ENCODE measurements around the gene SCARF2.
"Not testable (repeated sequence)": the region's sequence is repeated elsewhere in the genome, so short reads cannot be mapped to it uniquely, and the experiment has no call there.

Gene SCARF2

DNA sequence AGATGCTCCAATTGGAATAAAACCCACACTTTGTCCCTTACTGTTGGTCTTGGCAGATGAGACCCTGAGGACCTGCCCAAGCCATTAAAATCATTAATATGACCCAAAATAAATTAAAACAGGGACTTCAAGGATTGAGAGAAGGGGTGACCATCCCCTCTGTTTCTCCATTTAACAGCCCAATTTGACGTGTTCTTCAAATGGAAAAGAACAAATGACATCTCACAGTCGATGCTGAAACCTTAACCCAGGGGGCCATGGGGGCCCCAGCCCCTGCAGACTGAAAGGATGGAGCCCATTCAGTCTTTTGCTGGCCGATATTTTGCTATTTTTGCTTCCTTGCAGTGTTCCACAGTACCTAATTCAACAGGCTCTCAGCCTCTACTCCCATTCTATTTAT, 23.2 kb downstream of the SCARF2 start:
- TF ChIP-seq CTCF (IDR thresholded peaks at IDR 0.05), result no peak
- Histone ChIP-seq H3K9me3 (no peaks in the 10 kb centered on the region), H3K4me1 (ENCODE audit: control insufficient read depth in 1 of 2, insufficient read depth in 1 of 2, low read depth in 1 of 2, low read length in 1 of 2) (peaks cover 6 to 7% of the 10 kb centered on the region in 2 experiments), H3K36me3 (no peaks in the 10 kb centered on the region), H3K27me3 (peaks cover 4% of the 10 kb centered on the region), H3K27ac (no peak overlapping the region), H3K4me3 (ENCODE audit: low read depth in 1 of 2, low read length in 1 of 2) (no peak overlapping the region)

DNA sequence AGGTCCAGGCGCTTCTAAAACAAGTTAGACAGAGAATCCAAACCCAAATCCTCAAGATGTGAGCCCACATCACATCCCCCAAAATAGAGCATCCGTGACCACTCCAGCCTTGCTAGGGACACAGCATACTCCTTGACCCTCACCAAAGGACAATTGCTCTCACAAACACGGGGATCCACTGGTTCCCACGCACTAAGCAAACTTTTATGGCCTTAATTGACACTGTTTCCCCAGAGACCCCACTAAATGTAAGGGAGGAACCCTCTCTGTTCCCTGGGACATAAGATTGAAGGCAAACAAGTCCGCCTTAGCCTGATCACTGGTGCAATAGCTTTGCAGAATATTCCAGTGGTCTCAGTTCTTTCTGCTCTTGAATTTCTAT, 23.6 kb downstream of the SCARF2 start:
- H3K4me1 ChIP-seq (ENCODE audit: control insufficient read depth in 1 of 2, insufficient read depth in 1 of 2, low read depth in 1 of 2, low read length in 1 of 2), result peaks cover 6 to 7% of the 10 kb centered on the region in 2 experiments

GRCh38 chr22:20413217-20414058, 24.2 kb downstream of the SCARF2 start:
- H3K27ac ChIP-seq, result no peak overlapping the region
- no peaks in the 10 kb centered on the region for H3K9me3 ChIP-seq
- peaks cover 1% of the 10 kb centered on the region for H3K27me3 ChIP-seq
- peaks cover 6% of the 10 kb centered on the region in 2 experiments for H3K4me1 ChIP-seq (ENCODE audit: control insufficient read depth in 1 of 2, insufficient read depth in 1 of 2, low read depth in 1 of 2, low read length in 1 of 2)
- no peak for TF ChIP-seq CTCF (IDR thresholded peaks at IDR 0.05)
- H3K36me3 ChIP-seq, result no peaks in the 10 kb centered on the region
- H3K4me3 ChIP-seq (ENCODE audit: low read depth in 1 of 2, low read length in 1 of 2), result no peak overlapping the region

More for the DNA sequence above, 23.6 kb downstream of the SCARF2 start:
- Histone ChIP-seq H3K4me3 (ENCODE audit: low read depth in 1 of 2, low read length in 1 of 2) (no peak overlapping the region), H3K9me3 (no peaks in the 10 kb centered on the region), H3K36me3 (no peaks in the 10 kb centered on the region), H3K27ac (no peak overlapping the region), H3K27me3 (peaks cover 4% of the 10 kb centered on the region)
- no peak for TF ChIP-seq CTCF (IDR thresholded peaks at IDR 0.05)

DNA sequence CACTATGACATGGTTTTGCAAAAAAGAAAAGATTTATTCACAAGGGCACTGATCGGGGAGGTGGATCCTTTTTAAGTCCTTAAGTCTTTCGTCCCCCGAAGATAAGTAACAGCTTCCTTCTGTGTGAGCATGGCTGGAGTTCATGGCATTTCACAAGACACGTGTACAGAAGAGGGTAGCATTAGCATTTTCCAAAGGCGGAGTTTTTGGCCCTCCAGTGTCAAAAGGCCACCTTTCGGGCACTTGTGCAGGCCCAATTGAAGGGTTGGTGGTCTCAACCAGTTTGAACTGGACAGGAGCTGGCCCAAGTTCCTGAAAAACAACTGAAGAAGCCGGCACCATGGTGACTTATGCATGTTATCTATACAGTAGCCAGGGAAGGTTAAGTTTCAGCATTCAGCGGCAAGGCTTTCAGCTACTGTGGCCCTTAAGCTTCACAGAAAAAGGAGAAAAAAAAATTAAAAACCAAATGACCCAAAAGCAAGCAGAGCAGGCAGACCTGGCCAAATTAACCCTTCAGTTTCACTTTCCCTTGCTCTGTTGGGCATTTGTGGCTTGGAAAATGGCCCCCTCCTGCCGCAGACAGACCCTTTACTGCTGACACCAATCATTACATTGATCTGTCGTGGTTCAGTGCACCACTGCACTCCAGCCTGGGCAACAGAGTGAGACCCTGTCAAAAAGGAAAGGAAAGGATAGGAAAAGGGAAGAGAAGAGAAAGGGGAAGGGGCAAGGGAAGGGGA, 25.0 kb downstream of the SCARF2 start:
- H3K9me3 ChIP-seq, result no peaks in the 10 kb centered on the region
- TF ChIP-seq CTCF (IDR thresholded peaks at IDR 0.05), result no peak
- H3K4me3 ChIP-seq (ENCODE audit: low read depth in 1 of 2, low read length in 1 of 2), result no peak overlapping the region
- H3K27me3 ChIP-seq, result no peaks in the 10 kb centered on the region
- H3K36me3 ChIP-seq, result no peaks in the 10 kb centered on the region
- H3K27ac ChIP-seq, result no peak overlapping the region
- H3K4me1 ChIP-seq (ENCODE audit: control insufficient read depth in 1 of 2, insufficient read depth in 1 of 2, low read depth in 1 of 2, low read length in 1 of 2), result no peaks in the 10 kb centered on the region

- H3K27me3 ChIP-seq; H3K9me3 ChIP-seq; H3K4me1 ChIP-seq (ENCODE audit: control insufficient read depth in 1 of 2, insufficient read depth in 1 of 2, low read depth in 1 of 2, low read length in 1 of 2); H3K4me3 ChIP-seq (ENCODE audit: low read depth in 1 of 2, low read length in 1 of 2); H3K36me3 ChIP-seq; H3K27ac ChIP-seq: not testable (repeated sequence)
Measured at GRCh38 chr22:20409385-20409784, 28.2 kb downstream of the SCARF2 start.

DNA sequence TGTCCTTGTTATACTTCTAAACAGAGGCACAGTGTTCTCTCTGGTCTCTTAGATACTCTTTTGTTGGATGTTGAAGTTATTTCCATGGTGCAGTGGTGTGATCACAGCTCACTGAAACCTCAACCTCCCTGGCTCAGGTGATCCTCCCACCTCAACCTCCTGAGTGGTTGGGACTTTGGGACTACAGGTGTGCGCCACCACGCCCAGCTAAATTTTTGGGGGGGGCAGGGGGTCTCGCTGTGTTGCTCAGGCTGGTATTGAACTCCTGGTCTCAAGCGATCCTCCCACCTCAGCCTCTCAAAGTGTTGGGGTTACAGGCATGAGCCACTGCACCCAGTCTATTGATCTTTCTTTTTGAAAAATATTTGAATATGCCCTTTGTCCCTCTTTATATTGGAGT, 28.7 kb downstream of the SCARF2 start:
- no peaks in the 10 kb centered on the region for H3K9me3 ChIP-seq
- no peak for TF ChIP-seq CTCF (IDR thresholded peaks at IDR 0.05)
- no peaks in the 10 kb centered on the region for H3K27me3 ChIP-seq
- H3K4me1 ChIP-seq (ENCODE audit: control insufficient read depth in 1 of 2, insufficient read depth in 1 of 2, low read depth in 1 of 2, low read length in 1 of 2), result no peaks in the 10 kb centered on the region
- no peak overlapping the region for H3K4me3 ChIP-seq (ENCODE audit: low read depth in 1 of 2, low read length in 1 of 2)
- no peak overlapping the region for H3K27ac ChIP-seq
- peaks cover 9% of the 10 kb centered on the region for H3K36me3 ChIP-seq

Data from neutrophil (primary cell).